ENCODE data around the gene VPS18. TPM values are rescaled to one million over a fixed set of nuclear protein-coding genes. Genes with fewer than 3 reads are reported as not detected.
"Not testable (repeated sequence)": the region's sequence is repeated elsewhere in the genome, so short reads cannot be mapped to it uniquely, and the experiment has no call there.

The VPS18 gene
- total RNA-seq, result 18.4 TPM
- long read RNA-seq, transcript VPS18-201 (5 exons, 3,895 nt), result major isoform, 52 of 75 reads
- long read RNA-seq, partial matches to known transcripts, result 18 of 75 reads
- long read RNA-seq, other reads (novel, unspliced or antisense), result 5 of 75 reads

DNA sequence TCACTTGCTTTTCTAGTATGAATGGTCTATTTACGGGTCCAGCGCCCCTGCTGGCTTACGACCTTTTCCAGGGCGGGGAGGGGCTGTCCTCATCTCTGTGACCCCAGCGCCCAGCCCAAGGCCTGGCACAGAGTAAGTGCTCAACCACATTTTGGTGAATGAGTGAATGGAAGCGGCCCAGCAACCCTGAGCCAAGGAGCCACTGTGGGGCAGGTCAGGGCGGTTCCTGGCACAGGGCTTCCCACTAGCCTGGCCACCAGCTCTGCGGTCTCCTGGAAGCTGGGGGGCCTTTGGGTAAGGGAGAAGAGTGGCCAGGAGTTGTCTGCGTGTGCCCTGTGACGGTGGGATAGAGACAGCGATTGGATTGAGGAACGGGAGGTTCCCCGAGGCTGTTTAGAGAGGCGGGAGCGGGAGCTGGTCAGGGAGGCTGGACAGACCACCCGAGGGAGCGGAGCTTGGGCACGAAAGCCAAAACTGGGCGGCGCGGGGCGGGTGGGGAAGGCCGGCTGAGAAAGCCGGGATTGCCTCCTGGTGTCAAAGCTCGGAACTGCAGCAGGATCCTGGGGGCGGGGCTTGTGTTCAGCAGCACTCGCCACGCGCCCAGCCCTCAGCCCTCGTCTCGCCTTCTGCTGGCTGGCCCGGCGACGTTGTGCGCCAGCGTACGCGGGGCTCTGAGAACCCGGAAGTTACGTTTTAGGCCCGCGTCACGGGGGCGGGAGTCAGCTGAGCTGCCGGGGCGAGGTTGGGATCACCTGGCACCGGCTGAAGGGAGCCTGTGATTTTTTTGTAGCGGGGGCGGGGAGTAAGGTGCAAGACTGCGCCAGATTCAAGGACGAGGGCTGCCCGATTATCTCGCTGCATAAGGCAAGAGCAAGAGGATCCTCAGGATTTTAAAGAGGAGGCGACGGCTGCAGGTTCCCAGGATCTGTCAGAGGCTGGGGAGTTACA, at the start of gene VPS18:
Gene VPS18, plus strand, starts transcription at position 718 of the 948 bp plus-strand sequence. CDS start 319 bp downstream, outside the sequence.
- DNase-seq (peak; percentile 99), ATAC-seq (ENCODE audit: poor library complexity) (peak; percentile 98)
- intact Hi-C loops (cut with DNase I), result loop anchor here (5.0 to 10.0 kb wide), 2 partner anchors 37 to 221 kb away; partner anchors contain the start of gene INO80

GRCh38 chr15:40844696-40845030, 49.6 kb upstream of the VPS18 start:
- intact Hi-C loops (cut with DNase I), result no loop called here
- DNase-seq, result peak; percentile 60
- peak; percentile 41 for ATAC-seq (ENCODE audit: poor library complexity)

GRCh38 chr15:40845036-40845435, 49.2 kb upstream of the VPS18 start:
- ATAC-seq (ENCODE audit: poor library complexity), result no peak
- intact Hi-C loops (cut with DNase I), result no loop called here
- no peak for DNase-seq

- intact Hi-C loops (cut with DNase I), result no loop called here
- no peak for ATAC-seq (ENCODE audit: poor library complexity)
- DNase-seq, result no peak
Measured at GRCh38 chr15:40845511-40846284, 48.6 kb upstream of the VPS18 start.

GRCh38 chr15:40846841-40847222, 47.4 kb upstream of the VPS18 start:
- intact Hi-C loops (cut with DNase I), result no loop called here
- DNase-seq (no peak), ATAC-seq (ENCODE audit: poor library complexity) (no peak)

DNA sequence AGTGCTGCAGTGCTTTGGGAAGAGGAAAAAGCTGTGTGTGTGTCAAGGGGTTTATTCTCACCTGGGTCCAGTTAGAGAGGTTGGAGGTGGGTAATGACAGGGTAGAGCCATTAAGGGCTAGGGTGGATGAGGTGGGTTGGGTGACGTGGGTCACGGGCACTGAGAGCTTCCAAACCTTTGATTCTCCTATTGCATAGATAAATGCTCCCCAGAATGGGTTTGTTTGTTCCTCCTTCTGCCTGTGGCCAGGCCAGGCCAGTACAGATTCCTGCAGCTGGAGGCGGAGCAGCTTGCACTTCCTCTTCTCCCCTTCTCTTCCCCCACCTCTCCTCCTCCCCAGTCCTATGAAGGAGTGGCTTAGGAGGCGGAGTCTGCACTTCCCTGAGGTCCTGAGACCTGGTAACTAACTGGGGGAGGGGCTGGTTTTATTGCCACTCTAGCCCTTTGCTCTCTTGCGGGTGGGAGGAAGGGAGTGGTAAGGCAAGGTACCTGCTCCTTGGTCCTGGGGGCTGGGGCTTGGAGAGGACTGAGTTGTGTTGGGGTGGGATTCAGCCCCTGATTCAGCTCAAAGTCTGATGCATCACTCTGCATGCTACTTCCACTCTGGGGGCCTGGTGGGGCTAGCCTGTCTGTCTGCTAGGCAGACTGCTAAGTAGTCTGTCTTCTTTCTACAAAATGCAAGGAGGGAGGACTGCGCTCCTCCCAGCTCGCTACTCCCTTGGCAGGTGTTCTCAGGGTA, 46.9 kb upstream of the VPS18 start:
- DNase-seq (peak; percentile 70), ATAC-seq (ENCODE audit: poor library complexity) (peak; percentile 76)
- intact Hi-C loops (cut with DNase I), result no loop called here

DNA sequence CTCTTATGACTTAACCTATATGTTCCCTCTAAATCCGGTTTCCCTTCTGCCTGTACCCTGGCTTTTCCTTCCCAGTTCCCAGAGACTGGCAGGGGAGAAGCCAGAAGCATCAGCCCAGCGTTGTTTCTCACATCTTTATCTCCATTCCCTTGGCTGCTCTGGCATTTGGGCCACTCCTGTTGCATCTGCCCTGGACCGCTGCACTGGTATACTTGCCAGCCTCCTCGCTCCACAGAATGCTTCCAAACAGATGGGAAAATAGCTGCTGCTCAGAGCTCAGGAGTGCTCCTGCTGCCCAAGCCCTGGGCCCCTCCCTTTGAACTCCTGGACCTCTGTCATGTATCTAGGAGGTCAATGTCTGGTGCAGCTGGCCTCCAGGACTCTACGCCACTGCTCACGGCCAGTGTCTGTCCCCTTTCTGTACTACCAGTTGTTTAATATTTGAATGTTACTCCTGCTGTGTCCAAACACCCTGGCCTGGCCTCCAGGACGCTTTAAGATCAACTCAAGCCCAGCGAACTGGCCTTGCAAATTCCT, 43.6 kb upstream of the VPS18 start:
- ATAC-seq (ENCODE audit: poor library complexity) (no peak), DNase-seq (no peak)
- intact Hi-C loops (cut with DNase I), result loop anchor here (10.0 kb wide), 1 partner anchor 334 kb away; no protein-coding TSS in a partner anchor

DNA sequence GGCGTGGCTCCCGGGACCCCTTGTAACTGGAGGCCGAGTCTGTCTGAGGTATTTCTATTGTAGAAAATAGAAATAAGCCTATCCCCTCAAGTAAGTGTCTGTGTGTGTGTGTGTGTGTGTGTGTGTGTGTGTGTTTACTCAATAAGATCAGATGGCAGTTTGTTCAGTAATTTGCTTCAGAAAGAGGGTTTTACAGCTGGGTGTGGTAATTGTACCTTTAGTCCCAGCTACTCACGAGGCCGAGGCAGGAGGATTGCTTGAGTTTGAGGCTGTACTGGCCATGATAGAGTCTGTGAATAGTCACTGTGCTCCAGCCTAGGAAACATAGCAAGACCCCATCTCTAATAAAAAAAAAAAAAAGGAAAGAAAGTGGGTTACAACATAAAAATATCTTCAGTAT, 41.7 kb upstream of the VPS18 start:
- ATAC-seq (ENCODE audit: poor library complexity) (no peak), DNase-seq (no peak)
- intact Hi-C loops (cut with DNase I), result loop anchor here (10.0 kb wide), 1 partner anchor 332 kb away; no protein-coding TSS in a partner anchor

GRCh38 chr15:40853241-40853890, 40.9 kb upstream of the VPS18 start:
- no peak for ATAC-seq (ENCODE audit: poor library complexity)
- intact Hi-C loops (cut with DNase I), result loop anchor here (10.0 kb wide), 1 partner anchor 331 kb away; no protein-coding TSS in a partner anchor
- DNase-seq, result no peak

DNA sequence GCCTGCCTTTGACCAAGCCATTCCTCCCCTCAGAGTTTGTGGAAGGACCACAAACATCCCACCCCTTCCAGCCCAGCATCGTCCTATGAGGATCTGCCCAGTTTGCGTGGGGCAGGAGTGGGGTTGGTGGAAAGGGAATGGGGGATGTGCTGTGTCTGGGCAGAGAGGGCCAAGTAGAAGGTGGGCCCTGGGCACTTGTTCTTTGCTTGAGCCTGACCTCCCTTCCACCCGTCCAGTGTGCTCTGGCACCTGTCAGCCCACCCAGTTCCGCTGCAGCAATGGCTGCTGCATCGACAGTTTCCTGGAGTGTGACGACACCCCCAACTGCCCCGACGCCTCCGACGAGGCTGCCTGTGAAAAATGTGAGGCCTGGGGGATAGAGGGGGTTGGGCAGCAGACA, 40.1 kb upstream of the VPS18 start:
- intact Hi-C loops (cut with DNase I), result loop anchor here (10.0 kb wide), 1 partner anchor 331 kb away; no protein-coding TSS in a partner anchor
- no peak for DNase-seq

DNA sequence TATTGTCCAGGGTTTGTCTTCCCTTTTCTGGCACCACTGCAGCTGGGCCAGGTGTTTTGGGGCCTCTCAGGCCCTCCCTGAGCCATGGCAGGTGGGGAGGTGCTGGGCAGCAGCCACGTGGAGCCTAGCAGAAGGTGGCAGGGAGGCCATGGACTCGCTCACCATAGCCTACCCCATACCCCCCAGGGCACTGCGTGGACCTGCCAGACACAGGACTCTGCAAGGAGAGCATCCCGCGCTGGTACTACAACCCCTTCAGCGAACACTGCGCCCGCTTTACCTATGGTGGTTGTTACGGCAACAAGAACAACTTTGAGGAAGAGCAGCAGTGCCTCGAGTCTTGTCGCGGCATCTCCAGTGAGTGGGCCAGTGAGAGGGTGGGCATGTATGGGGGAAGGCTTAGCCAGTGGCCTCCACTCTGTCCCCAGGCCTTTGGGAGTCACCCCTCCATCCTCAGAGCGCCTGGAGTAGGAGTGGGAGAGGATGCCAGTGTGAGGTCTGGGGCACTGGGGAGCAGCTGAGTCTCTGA, 38.5 kb upstream of the VPS18 start:
- ATAC-seq (ENCODE audit: poor library complexity) (no peak), DNase-seq (no peak)
- intact Hi-C loops (cut with DNase I), result loop anchor here (5.0 to 10.0 kb wide), 2 partner anchors 37 to 329 kb away; partner anchors contain the start of gene VPS18

More for the DNA sequence above, 40.1 kb upstream of the VPS18 start:
- no peak for ATAC-seq (ENCODE audit: poor library complexity)

DNA sequence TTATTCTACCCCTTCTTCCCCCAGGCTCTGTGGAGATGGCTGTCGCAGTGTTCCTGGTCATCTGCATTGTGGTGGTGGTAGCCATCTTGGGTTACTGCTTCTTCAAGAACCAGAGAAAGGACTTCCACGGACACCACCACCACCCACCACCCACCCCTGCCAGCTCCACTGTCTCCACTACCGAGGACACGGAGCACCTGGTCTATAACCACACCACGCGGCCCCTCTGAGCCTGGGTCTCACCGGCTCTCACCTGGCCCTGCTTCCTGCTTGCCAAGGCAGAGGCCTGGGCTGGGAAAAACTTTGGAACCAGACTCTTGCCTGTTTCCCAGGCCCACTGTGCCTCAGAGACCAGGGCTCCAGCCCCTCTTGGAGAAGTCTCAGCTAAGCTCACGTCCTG, 37.5 kb upstream of the VPS18 start:
- ATAC-seq (ENCODE audit: poor library complexity), result no peak
- intact Hi-C loops (cut with DNase I), result loop anchor here (5.0 to 10.0 kb wide), 2 partner anchors 36 to 328 kb away; partner anchors contain the start of gene VPS18
- no peak for DNase-seq

DNA sequence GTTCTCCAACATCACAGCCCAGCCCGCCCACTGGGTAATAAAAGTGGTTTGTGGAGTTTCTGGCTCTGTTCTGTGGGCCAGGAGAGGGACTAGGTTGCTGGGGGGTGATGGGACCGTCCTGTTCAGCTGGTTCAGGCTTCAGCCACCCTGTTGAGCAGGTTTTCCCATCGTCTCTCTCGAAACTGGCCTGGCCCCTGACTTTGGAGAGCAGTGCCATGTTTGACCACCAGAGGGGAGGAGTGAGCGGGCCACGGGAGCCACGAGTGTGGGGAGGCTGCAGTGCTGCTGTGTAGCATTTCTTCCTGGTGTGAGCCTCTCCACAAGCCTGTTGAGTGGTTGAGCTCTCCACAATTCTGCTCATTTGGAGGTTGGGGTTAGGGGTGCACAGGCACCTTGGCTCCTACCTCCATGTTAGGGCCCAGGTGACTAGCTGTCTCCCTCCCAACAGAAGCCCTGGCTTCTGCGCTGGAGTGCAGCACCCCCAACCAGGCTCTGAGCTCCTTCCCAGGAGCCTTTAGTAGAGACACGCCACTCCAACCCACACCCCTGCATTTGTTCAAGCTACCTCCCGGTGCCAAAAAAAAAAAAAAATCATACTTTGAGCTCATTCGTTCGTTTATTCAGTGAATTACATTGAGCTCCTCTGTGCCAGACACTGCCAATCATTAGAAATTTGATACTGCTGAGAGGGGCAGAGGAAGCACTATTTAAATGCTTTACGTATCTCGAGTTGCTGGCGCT, 36.5 kb upstream of the VPS18 start:
- ATAC-seq (ENCODE audit: poor library complexity), result peak; percentile 90
- intact Hi-C loops (cut with DNase I), result loop anchor here (5.0 to 10.0 kb wide), 2 partner anchors 35 to 327 kb away; partner anchors contain the start of gene VPS18
- peak; percentile 82 for DNase-seq

DNA sequence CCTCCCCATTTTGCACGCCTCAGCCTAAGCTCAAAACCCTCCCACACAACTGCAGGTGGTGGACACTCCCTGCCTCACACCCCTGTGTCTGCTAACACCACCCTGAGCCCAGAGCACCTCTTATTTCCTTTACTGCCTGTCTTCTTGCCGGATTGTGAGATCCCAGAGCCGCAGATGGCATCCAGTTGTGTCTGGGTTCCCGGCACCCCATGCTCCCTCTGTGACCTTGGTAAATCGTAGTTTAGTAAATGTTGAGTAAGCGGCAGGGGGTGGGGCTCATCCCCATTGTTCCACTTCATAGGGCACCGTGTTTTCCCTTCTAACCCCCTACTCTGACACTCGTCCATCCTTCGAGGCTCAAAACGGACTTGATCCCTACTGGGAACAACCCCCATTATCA, 35.5 kb upstream of the VPS18 start:
- DNase-seq (no peak), ATAC-seq (ENCODE audit: poor library complexity) (no peak)
- intact Hi-C loops (cut with DNase I), result loop anchor here (5.0 to 10.0 kb wide), 2 partner anchors 34 to 326 kb away; partner anchors contain the start of gene VPS18

- DNase-seq (peak; percentile 71), ATAC-seq (ENCODE audit: poor library complexity) (peak; percentile 62)
- intact Hi-C loops (cut with DNase I), result loop anchor here (5.0 to 10.0 kb wide), 2 partner anchors 33 to 325 kb away; partner anchors contain the start of gene VPS18
Measured at GRCh38 chr15:40859206-40859851, 34.9 kb upstream of the VPS18 start.

GRCh38 chr15:40861147-40861546, 33.1 kb upstream of the VPS18 start:
- intact Hi-C loops (cut with DNase I); DNase-seq; ATAC-seq (ENCODE audit: poor library complexity): not testable (repeated sequence)
